ENCODE measurements around the gene PGM1.

DNA sequence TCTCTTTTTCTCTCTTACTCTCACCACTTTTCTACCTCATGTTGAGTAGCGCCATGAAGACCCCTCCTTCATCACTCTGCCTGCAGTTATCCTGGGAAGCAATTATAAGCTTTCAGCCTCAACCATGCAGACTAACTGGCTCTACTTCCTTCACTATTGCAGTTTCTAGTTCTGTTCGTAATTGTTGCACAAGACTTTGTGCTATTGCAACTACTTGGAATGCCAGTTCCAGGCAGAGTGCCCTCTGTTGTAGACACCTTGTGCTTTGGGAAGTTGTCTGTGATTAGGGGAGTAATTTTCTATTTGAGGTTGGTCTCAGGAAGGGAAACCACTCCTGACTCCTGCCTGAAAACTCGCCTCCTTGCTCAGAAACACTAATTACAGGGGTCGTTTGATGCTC, 19.4 kb downstream of the PGM1 start:
- TF ChIP-seq POLR2AphosphoS5 (IDR thresholded peaks at IDR 0.05) (no peak), POLR2A (IDR thresholded peaks at IDR 0.05) (no peak)
- TF ChIP-seq, protein P1, sequence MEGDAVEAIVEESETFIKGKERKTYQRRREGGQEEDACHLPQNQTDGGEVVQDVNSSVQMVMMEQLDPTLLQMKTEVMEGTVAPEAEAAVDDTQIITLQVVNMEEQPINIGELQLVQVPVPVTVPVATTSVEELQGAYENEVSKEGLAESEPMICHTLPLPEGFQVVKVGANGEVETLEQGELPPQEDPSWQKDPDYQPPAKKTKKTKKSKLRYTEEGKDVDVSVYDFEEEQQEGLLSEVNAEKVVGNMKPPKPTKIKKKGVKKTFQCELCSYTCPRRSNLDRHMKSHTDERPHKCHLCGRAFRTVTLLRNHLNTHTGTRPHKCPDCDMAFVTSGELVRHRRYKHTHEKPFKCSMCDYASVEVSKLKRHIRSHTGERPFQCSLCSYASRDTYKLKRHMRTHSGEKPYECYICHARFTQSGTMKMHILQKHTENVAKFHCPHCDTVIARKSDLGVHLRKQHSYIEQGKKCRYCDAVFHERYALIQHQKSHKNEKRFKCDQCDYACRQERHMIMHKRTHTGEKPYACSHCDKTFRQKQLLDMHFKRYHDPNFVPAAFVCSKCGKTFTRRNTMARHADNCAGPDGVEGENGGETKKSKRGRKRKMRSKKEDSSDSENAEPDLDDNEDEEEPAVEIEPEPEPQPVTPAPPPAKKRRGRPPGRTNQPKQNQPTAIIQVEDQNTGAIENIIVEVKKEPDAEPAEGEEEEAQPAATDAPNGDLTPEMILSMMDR (IDR thresholded peaks at IDR 0.05) = no peak

Measured in stomach (tissue), 4 donors.